ENCODE data around the gene SLC17A5.

GRCh38 chr6:73614802-73615201, 39.0 kb downstream of the SLC17A5 start:
- no peak for TF ChIP-seq EZH2 (IDR thresholded peaks at IDR 0.05; ENCODE audit: borderline replicate concordance, insufficient read depth, low read depth, low read length, poor library complexity, severe bottlenecking)
- TF ChIP-seq, protein P1, sequence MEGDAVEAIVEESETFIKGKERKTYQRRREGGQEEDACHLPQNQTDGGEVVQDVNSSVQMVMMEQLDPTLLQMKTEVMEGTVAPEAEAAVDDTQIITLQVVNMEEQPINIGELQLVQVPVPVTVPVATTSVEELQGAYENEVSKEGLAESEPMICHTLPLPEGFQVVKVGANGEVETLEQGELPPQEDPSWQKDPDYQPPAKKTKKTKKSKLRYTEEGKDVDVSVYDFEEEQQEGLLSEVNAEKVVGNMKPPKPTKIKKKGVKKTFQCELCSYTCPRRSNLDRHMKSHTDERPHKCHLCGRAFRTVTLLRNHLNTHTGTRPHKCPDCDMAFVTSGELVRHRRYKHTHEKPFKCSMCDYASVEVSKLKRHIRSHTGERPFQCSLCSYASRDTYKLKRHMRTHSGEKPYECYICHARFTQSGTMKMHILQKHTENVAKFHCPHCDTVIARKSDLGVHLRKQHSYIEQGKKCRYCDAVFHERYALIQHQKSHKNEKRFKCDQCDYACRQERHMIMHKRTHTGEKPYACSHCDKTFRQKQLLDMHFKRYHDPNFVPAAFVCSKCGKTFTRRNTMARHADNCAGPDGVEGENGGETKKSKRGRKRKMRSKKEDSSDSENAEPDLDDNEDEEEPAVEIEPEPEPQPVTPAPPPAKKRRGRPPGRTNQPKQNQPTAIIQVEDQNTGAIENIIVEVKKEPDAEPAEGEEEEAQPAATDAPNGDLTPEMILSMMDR (IDR thresholded peaks at IDR 0.05): no peak
